Measurements from ENCODE around the gene TXNRD2.

Gene TXNRD2

DNA sequence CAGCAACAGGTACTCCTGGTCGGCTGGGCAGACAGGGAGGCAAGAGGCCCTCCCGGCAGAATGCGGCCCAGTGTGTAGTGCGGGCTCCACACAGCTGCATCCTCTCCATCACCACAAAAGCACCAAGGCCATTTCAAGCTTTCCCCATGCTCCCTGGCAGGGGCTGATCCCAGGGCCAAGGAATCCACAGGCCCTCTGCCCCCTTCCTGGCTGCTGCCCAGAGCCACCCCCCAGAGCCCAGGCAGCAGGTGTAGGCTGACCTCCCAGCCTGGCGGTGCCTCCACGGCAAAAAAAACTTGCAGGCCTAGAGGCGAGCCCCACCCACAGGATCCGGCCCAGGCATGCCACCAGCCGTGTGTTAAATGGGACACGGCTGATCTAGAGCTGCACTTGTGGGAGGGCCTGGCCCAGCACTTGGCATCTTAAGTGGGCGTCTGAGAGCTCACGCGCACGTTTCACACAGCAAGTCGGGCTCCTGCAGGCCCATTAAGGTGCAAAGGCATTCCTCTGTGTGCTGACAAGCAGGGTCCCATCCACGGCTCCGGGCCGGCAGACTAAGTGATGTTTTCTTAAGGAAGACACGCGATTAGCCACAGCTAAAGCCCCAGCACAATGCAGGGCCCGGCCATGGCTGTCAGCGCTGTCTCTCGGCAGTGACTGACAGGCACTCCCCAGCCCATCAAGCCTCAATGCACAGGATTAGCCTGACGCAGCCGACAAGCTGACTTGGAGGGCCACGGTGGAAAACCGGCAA, 67.1 kb downstream of the TXNRD2 start:
- DNase-seq, result peak; percentile 6 to 88 (median 36)

DNA sequence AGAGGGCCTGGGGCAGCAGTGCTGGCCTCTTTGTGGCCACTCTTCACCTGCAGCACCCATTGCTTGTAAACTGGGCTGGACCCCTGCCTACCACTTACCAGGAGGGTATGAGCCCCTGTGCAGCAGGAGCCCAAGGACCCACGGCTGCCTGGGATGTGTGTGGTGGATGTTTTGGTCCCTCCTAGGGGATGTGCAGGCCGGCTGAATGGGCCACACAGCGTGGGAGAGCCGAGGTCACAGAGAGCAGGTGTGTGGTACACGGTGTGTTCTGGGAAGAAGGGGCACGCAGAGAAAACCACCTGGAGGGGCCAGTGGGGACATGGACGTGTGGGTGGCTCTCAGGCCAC, 67.7 kb downstream of the TXNRD2 start:
- no peak for DNase-seq

DNA sequence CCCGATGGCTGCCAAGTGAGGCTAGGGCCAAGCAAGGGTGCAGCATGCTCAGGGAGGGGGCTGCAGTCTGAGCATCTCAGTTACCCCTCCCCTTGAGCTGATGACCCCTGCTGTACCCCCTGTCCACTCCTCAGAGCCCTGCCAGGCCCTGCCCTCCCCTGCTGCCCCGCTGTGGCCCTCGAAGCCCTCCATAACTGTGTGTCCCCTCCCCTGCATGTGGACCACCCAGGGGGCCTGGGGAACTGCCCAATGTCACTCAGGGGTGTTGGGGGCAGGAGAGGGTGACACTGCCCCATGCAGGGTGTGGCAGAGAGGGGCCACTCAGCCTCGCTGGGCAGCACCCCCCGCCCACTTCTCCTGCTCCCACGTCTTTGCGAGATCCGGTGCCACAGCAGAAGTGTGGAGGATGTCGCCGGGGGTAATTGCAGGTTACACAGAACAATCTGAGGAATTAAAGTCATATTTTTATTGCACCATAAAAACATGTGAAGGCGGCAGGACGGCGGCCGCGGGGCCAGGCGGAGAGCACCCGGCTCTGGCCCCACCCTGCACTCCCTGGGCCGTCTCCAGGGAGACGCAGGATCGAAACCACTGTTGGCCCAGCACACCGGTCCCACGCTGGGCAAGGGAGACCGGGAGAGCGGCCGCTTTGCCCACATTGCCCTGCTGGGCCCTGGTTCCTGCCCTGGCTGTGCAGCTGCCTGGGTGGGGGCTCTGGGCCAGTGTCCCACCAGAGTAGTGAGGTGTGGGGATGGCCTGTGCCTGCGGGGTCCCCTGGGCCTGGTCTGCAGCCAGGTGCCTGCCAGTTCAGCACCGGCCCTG, 68.3 kb downstream of the TXNRD2 start:
- DNase-seq, result peak in 2 of 3 experiments; percentile 21 to 38

DNA sequence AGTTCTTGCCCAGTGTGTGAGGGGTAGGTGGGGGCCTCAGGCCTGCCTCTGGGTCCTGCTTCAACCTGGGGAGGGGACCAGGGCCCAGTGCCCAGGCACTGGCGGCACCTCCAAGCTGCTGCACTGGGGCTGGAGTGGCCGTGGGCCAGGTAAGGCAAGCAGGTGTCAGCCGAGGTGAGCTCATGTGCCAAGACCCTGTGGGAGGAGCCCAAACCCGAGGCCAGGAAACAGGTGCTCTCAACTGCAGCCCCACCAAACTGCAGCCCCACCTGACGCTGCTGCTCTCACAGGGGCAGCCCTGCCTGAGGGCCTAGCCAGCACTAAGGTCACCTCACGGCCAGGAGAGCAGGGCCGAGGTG, 68.9 kb downstream of the TXNRD2 start:
- DNase-seq, result peak in 2 of 3 experiments; percentile 21 to 62

DNA sequence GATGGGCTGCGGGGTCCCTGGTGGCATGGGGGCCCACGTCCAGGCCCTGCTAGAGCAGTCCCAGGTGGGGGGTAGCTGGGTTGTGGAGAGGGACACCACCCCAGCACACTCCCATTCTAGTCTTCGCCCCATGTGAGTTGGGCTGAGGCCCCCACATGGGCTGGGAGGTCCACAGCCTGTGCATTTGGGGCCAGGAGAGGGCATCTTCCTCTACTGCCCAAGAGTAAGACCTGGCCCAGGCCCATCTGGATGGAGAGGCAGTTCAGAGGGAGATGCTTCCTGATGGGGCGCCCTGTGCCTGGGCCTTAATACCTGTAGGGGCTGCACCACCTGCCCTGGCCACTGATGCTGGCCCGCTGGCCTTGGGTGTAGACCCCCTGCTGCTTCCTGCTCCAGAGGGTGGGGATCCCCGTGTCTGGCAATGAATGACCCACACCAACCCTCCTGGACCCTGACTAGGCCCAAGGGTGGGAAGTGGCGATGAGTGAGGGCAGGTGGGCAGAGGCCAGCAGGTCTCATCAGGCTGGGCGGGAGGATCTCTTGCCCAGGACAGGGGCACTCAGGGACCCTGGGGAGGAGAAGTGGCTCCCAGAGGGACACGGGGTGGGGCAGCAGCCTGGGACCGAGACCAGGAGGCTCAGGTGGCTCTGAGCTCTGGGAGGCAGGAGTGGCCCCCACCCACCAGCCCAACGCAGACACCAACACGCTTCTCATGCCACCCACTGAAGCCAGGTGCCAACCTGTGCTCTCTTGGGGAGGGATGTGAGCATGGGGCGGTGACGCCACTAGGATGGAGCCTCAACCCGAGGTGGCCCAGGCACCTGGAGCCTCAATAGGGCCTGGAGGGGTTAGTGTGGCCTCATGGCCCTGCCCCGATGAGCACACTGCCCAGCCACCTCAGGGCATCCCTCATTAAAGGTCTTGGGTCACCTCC, 69.5 kb downstream of the TXNRD2 start:
- DNase-seq, result no peak

DNA sequence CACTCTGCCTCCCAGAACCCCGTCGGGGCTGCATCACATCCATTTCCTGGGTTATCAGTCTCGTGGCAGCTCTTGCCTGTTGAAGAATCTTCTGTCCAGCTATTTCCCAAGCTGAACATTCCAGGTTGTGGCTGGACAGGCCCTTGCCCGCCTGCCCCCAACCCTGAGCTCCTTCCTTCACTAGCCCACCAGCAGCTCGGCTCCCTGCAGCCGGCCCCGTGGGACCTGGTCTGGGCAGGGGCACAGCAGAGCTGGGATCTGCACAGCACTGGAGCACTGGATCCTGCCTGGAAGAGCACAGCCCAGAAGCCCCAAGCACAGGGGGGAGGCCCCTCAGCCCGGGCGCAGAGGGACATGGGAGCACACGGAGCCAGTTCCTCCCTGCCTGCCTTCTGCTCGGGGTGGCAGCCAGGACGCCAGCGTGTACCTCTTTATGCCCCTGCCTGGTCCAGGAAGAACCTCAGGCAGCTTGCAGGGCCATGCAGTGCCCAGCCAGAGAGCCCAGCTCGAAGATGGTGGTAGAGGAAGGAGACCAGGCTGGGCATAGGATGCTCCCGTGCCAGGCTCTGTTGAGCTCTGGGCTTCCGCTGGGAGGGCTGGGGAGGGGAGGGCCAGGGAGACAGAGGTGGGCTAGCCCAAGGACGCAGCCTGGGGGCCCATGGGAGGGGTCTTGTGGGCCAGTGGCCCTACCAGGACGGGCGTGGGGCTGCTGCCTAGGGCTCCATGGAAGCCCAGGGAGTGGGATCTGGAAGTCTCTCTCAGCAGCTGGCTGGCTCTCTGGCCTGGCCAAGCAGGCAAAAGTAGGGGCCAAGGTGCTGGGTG, 70.4 kb downstream of the TXNRD2 start:
- no peak for DNase-seq

DNA sequence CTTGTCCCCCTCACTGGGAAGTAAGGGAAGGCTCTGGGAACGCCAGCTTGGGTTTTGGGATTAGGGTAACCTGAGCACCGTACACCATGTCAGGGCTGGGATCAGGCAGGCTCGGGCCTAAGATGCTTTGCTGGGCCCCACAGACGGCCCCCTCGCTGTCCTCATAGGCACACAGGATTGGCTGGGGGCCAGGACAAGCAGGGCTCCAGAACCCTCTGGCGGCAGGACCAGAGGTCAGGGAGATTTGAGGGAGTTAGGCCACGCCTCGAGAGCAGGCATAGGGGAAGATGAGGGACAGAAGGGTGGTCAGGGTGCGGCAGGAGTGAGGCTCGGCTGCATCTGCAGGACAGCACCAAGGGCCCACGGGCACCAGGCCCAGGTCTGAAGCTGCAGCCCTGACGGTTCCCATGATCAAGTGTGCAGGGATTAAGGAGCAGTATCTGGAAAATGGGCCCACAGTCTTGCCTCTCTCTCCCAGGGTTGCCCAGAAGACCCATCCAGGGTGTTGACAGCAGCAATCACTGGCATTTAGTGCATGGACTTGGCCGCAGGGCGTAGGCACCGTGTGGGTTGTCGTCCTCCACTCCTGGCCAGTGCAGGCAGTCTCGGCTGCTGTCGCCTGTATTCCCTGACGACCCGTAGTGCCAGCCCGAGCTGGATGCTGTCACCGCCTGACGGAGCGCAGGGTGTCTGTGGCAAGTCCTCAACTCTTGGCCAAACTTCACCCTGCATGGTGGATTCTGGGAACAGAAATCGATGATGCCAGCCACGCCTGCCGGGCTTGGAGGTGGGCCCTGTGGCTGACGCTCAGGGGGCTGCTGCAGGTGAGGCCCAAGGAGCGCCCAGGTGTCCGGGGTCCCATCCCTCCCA, 71.2 kb downstream of the TXNRD2 start:
- DNase-seq, result no peak

DNA sequence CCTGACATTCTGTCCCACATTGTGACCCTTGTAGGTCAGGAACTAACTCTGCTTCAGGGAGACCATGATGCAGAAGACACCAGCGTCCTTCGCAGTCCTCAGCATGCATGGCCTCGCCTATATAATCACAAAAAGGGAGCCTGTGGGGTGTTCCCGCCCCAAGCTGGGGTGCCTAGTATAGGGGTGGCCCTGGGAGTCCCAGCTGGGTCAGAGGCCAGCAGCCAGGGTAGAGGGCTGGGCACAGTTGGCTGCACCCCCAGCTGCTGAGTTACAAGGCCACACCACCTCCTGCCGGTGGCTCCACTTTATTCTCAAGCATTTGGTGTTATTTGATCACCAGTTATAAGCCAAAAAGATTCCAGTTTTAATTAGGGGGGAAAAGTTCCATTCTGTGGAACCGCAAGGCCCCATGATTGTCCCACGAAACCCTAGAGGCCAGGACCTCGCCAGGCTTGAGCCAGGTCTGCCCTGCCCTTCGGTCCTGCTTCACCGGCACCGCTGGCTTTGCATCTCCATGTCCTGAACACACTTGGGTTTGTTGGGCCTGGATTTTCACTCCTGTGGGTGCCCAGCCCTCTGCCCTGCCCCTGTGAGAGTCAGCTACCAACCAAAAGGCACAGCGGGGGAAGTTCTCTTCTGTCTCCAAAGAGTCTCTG, 72.0 kb downstream of the TXNRD2 start:
- DNase-seq, result no peak

DNA sequence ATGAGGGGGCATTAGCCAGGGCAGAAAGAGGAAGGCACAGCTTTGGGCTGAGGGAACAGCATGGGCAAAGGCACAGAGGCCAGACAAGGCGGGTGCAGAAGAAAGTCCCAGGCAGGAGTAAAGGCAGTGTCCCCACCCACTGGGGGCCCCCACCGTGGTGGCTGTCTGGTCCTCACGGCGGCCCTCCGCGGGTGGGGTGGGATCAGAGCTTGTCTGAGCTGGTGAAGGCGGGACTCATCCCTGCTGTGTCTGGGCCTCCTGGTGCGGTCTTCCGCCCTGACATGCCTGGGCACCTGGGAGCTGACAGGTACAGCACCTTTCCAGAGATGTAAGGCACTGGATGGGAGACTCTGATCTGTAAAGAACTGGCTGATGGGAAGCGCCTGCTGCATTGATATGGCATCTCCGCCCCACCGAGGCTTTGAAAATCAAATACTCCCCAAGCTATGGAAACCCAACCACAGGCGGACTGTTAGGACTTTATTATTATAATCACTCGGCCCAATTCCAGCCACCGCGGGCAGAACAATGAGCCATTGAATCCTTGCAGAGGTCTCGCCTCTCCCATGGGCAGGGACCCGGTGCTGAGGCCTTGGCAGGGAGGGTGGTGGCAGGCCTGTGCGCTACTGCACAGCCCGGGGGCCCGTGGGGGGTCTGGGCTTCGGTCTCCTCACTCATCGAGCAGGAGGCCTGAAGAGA, 72.7 kb downstream of the TXNRD2 start:
- peak in 1 of 3 experiments; percentile 7 for DNase-seq

DNA sequence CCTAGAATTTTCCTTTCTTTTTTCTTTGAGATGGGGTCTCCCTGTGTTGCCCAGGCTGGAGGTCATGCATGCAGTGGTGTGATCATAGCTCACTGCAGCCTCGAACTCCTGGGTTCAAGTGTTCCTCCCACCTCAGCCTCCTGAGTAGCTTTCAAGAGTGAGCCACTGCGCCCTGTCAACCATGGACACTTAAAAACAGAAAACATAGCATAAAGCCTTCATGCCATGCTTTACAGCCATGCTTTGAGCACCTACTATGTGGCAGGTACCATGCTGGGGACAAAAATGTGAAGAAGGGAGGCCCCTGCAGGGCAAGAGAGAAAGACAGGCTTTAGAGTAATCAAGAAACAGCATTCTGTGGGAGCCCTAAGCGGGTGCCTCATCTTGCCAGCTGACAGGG, 73.3 kb downstream of the TXNRD2 start:
- no peak for DNase-seq

DNA sequence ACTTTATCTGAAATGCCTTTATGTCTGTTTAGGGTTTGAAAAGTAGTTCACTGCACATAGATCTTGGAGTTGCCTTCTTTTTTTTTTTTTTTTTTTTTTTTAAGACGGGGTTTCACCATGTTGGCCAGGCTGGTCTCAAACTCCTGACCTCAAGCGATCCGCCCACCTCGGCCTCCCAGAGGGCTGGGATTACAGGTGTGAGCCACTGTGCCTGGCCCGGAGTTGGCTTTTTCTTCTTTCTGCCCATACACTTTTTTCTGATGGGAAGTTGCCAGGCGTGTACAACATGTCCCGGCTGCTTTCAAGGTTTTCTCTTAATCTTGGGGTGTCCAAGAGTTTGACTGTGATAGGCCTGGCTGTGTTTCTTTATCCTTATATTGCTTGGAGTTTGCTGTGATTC, 74.0 kb downstream of the TXNRD2 start:
- DNase-seq, result no peak

DNA sequence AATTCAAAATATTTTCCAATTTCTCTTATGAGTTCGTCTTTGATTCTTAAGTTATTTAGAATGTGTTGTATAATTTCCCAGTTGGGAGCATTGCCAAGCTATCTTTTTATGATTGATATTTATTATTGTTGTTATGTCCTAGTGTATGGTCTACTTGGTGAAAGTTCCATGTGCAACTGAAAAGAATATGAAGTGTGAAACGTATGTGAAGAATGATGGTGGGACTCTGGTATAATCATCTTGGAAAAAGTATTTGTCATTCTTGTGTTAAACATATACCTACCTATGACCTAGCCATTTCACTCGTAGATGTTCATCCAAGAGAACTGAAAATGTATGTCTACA, 75.0 kb downstream of the TXNRD2 start:
- DNase-seq, result no peak

DNA sequence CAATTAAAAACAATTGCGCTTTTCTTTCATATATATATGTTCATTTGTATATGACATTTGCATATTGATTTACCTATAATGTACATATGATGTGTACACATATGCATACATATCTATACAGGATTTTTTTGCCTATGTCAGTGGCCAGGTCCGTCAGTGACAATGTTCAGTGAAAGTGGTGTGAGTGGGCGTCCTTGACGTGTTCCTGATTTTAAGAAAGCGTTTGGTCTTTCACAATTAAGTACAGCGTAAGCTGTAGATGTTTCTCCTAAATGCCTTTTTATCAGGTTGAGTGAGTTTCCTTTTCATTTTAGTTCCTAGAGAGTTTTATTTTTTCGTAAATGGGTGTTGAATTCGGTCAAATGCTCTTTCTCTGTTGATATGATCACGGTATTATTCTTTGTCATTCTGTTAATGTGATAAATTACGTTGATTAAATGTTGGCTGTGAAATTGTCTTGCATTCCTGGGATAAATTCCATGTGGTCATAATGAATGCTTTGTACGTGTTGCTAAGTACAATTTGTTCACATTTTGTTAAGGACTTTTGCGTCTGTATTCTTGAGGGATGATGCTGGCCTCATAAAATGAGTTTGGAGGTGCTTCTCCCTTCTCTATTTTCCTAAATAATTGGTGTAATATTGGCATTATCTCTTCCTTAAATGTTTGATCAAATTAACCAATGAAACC, 76.3 kb downstream of the TXNRD2 start:
- DNase-seq, result no peak

DNA sequence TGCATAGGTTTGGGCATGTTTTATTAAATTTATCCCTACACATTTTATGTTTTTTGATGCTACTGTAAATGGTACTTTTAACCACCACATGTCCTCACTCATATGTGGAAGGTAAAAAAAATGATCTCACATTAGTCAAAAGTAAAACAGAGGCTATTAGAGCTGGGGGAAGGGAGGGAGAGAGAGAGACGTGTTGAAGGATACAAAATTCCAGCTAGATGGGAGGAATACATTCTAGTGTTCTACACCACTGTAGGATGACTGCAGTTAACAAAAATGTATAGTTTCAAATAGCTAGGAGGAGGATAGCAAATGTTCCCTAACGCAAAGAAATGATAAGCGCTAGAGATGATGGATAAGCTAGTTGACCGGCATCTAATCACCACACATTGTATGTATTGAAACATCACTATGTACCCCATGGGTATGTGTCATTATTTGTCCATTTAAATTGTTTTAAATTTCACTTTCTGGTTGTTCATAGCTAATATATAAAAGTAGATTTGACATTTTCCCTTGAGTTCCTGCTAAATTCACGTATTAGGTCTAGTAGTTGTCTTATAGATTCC, 77.0 kb downstream of the TXNRD2 start:
- no peak for DNase-seq

DNA sequence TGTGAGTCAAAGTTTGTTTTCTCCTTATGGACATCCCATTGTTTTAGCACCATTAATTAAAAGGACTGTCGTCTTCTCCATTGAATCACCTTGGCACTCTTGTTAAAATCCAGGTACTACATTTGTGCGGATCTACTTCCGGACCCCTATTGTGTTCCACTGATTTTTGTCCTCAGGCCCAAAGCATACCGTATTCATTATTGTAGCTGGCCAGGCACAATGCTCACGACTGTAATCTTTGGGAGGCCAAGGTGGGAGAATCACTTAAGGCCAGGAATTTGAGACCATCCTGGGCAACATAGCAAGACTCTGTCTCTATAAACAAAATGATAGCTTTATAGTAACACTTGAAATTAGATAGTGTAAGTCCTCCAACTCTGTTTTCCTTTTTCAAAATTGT, 78.0 kb downstream of the TXNRD2 start:
- DNase-seq, result no peak

DNA sequence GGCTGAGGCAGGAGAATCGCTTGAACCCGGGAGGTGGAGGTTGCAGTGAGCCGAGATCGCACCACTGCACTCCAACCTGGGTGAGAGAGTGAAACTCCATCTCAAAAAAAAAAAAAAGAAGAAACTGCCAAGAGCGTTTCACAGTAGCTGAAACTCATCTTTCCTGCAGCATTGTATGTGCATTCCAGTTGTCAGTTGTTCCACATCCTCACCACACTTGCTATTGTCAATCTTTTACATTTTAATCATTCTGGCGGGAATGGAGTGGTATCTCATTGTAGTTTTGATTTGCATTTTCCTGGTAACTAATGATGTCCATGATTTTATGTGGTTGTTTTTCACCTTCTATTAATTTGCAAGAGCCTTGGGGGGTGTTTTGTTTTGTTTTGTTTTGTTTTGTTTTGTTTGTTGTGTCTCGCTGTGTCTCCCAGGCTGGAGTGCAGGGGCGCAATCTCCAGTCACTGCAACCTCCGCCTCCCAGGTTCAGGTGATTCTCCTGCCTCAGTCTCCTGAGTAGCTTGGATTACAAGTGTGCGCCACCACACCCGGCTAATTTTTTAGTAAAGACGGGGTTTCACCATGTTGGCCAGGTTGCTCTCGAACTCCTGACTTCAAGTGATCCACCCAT, 78.9 kb downstream of the TXNRD2 start:
- DNase-seq, result no peak

DNA sequence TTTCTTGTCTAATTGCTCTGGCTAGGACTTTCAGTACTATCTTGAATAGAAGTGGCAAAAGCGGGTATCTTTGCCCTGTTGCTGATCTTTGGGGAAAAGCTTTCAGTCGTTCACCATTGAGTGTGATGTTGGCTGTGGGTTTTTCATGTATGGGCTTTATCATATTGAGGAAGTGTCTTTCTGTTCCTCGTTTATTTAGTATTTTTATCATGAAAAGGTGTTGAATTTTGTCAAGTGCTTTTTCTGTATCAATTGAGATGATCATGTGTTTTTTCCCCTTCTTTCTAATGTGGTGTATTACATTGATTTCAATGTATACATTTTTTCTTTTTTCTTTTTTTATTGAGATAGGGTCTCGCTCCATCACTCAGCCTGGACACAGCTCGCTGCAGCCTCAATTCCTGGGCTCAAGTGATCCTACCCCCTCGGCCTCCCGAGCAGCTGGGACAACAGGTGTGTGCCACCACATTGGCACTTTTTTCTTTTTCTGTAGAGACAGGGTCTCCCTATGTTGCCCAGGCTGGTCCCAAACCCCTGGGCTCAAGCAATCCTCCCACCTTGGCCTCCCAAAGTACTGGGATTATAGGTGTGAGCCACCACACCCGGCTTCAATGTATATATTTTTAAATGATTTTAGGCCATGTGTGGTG, 81.6 kb downstream of the TXNRD2 start:
- DNase-seq, result no peak

DNA sequence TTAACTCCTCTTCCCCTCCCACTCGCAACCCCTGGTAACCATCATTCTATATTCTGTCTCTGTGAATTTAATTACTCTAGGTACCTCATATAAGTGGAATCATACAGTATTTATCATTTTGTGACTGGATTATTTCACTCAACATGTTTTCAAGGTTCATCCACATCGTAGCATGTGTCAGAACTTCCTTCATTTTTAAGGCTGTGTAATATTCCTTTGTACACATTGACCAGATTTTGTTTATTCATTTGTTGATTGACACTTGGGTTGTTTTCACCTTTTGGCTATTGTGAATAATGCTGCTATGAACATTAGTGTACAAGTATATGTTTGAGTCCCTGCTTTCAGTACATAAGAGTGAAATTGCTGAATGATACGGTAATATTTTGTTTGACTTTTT, 84.2 kb downstream of the TXNRD2 start:
- DNase-seq, result no peak
